Kidney (tissue), 14 donors: ENCODE measurements around the gene HSD3B7. TPM values are rescaled to one million over a fixed set of nuclear protein-coding genes. Genes with fewer than 3 reads are reported as not detected.

Source experiments
- DNase-seq, 5 donors: peaks; one replicate each; pipeline ENCODE4 v3.0.0-alpha.2; 2013 to 2020
- FAIRE-seq: peaks from 2 replicates; lab custom pipeline; 2012; peaks lifted over from hg19 to GRCh38; lab: Jason Lieb, UNC
- H3K27ac ChIP-seq, 2 donors: one replicate each; pipeline ENCODE4 v1.7.0; 2013; ENCODE audit warnings: low read depth in 2 of 2, low read length in 2 of 2, inconsistent platforms in 1 of 2
- H3K27me3 ChIP-seq: one replicate; pipeline ENCODE4 v1.7.1; 2013; ENCODE audit warnings: low read length, inconsistent platforms; ENCODE audit not compliant: control insufficient read depth, insufficient read depth
- H3K36me3 ChIP-seq, 3 donors: one replicate each; pipeline versions ENCODE4 v1.7.0 to v1.7.1; 2013; ENCODE audit warnings: low read length in 3 of 3, control low read depth in 1 of 3, inconsistent platforms in 1 of 3; ENCODE audit not compliant: insufficient read depth in 3 of 3, control insufficient read depth in 2 of 3
- H3K4me1 ChIP-seq, 3 donors: one replicate each; pipeline versions ENCODE4 v1.7.0 to v1.7.1; 2013; ENCODE audit warnings: low read length in 3 of 3, inconsistent platforms in 1 of 3, low read depth in 1 of 3; ENCODE audit not compliant: control insufficient read depth in 2 of 3, insufficient read depth in 2 of 3
- H3K4me3 ChIP-seq, 3 donors: one replicate each; pipeline versions ENCODE4 v1.7.0 to v1.8.1; 2013; ENCODE audit warnings: low read length in 3 of 3, control low read depth in 1 of 3, inconsistent platforms in 1 of 3
- H3K9ac ChIP-seq, 3 donors: one replicate each; pipeline versions ENCODE4 v1.7.0 to v1.7.1; 2013; ENCODE audit warnings: low read length in 3 of 3, control low read depth in 1 of 3, inconsistent platforms in 1 of 3
- H3K9me3 ChIP-seq, 3 donors: one replicate each; pipeline versions ENCODE4 v1.7.0 to v1.7.1; 2013; ENCODE audit warnings: low read length in 3 of 3, control low read depth in 1 of 3, inconsistent platforms in 1 of 3; ENCODE audit not compliant: control insufficient read depth in 2 of 3, insufficient read depth in 1 of 3
- CTCF ChIP-seq: IDR thresholded peaks from 3 replicates; pipeline ENCODE4 v1.5.1; 2012; ENCODE audit warnings: mild to moderate bottlenecking, moderate library complexity, borderline replicate concordance; ENCODE audit not compliant: insufficient read depth; ENCODE audit errors: extremely low read depth
- intact Hi-C: fragments of 100-400 bp; cut with DNase I; formaldehyde crosslinking; loops from one replicate; pipeline ENCODE4 v1.11.1; 2022
- polyA plus RNA-seq: library from polyadenylated mRNA; stranded (reverse); fragments of 350-450 nt; fragmentation: Illumina TruSeq; extraction: RNeasy Lipid Tissue Mini Kit (QIAGEN cat#74804); gene quantifications from one replicate; pipeline ENCODE4 v1.2.3, GENCODE V29; 2014; ENCODE audit warnings: low read depth, low replicate concordance; ENCODE audit not compliant: insufficient read depth
- total RNA-seq: library from RNA; stranded (reverse); fragmentation: NEBNext Ultra II Directional; extraction: Animal tissue kit (Norgen Biotek cat#: 25700); gene quantifications from one replicate; pipeline ENCODE4 v1.2.1, GENCODE V29; 2021
- donor health status: control.
- donor health status: control.
- donor health status: control.
- donor health status: control.
- donor health status: control.
- donor health status: DM: yes; HTN: yes; CAD: no.
- donor health status: Normal renal cell carcinoma (clear cell type).

Gene HSD3B7
- total and polyA plus RNA-seq, 2 donors from 2014 or later = 24.4 to 40.5 TPM

GRCh38 chr16:30992931-30993816 lies 8.2 kb downstream of the HSD3B7 start:
- Histone ChIP-seq H3K9me3 (no peaks in the 10 kb centered on the region), H3K36me3 (no peaks in the 10 kb centered on the region), H3K4me3 (no peak overlapping the region), H3K9ac (no peak overlapping the region), H3K27me3 (peaks cover 2% of the 10 kb centered on the region), H3K27ac (no peak overlapping the region), H3K4me1 (peaks cover 0 to 9% (median 0%) of the 10 kb centered on the region in 3 donors)
- intact Hi-C loops = no loop called here
- no peak for TF ChIP-seq CTCF
- DNase-seq (no peak), FAIRE-seq (no peak)

- TF ChIP-seq CTCF = no peak
- no peak for DNase-seq
Observed at GRCh38 chr16:30995927-30996323, 10.9 kb downstream of the HSD3B7 start.

DNA sequence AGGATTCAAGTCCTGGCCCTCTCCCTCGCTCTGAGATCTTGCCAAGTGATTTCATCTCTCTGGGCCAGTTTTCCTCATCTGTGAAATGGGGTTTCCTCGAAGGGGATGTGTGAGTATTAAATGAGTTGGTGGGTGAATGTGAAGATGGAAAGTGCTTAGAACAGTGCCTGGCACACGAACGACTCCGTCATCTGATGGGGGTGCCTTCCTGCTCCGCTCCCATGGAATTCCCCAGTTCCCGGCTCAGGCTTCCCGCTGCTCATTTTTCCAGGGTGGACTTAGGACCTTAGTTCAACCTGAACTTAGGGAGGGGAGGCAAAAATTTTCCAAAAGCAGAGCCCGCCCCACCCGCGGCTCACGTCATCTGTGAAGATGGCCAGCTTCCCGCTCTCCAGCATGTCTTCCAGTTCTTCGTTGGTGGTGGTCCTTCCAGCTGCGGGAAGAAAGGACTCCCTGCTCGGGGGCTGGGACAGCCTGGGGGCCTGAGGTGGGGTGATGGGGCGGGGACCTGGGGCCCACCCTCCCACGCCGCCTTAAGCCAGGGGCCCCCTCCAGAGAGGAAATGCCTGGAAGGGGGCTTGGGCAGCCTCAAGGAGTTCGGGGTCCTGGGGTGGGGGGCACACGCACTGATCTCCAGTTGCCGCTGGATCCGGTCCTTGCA lies 11.4 kb downstream of the HSD3B7 start:
- peak overlapping the region in 1 of 3 donors; percentile 77 for H3K9ac ChIP-seq
- no peak for DNase-seq
- no peak for FAIRE-seq
- H3K27me3 ChIP-seq = peaks cover 2% of the 10 kb centered on the region
- H3K4me1 ChIP-seq = peaks cover 0 to 9% (median 0%) of the 10 kb centered on the region in 3 donors
- no peaks in the 10 kb centered on the region for H3K36me3 ChIP-seq
- H3K9me3 ChIP-seq = no peaks in the 10 kb centered on the region
- peak overlapping the region; percentile 45 to 76 (median 73) for H3K4me3 ChIP-seq
- H3K27ac ChIP-seq = peak overlapping the region; percentile 30 to 74
- intact Hi-C loops = no loop called here
- TF ChIP-seq CTCF = no peak

More at GRCh38 chr16:30995927-30996323, 10.9 kb downstream of the HSD3B7 start:
- H3K36me3 ChIP-seq = no peaks in the 10 kb centered on the region
- peaks cover 0 to 9% (median 0%) of the 10 kb centered on the region in 3 donors for H3K4me1 ChIP-seq
- H3K9ac ChIP-seq = no peak overlapping the region
- H3K27ac ChIP-seq = no peak overlapping the region
- intact Hi-C loops = no loop called here
- FAIRE-seq = no peak
- no peaks in the 10 kb centered on the region for H3K9me3 ChIP-seq
- peak overlapping the region in 2 of 3 donors; percentile 73 to 76 for H3K4me3 ChIP-seq
- H3K27me3 ChIP-seq = peaks cover 2% of the 10 kb centered on the region
